GM18502 (cell line): Measurements from ENCODE around the gene SLC25A5.
"Not testable (repeated sequence)": the region's sequence is repeated elsewhere in the genome, so short reads cannot be mapped to it uniquely, and the experiment has no call there.

ENCODE experiments used
- ATAC-seq: cut with Tn5 transposase; IDR thresholded peaks from one replicate; pipeline ENCODE4 v1.9.1; 2021; ENCODE audit warnings: mild to moderate bottlenecking; ENCODE audit not compliant: unreplicated experiment, poor library complexity

The SLC25A5 gene

DNA sequence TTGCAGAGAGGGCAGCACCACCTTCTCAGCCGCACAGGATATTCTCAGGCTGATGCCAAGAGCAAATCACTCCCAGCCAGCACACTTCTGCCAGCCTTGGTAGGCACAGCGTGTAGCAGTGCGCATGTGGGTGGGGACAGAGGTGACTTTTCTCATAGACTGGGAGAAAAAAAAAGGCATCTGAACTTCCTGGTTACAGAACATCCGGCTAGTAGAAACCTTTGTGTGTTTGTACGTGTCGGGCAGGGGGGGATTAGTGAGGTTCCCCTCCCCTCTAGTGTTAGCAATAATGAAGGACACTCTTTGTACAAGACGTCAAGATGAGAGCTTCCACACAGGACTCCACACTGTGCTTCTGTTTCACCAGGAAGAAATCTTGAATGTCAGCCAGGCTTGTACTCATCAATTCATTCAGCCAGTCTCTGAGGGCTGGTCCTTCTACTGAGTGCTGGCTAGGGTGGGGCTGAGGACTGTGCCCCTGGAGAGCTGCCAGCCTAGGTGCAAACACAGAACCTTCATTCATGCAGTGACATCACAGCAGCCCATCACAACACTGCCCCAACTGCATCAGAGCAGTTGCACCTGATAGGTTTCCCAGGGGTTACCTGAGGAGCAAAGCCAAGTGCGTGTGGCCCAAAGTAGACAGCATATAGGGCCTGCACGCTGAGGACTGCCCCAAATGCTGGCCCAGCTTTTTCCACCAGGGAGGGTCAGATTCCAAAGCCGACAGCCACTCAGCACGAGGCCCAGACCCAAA lies 34.7 kb downstream of the SLC25A5 start:
- ATAC-seq: no peak

- no peak for ATAC-seq
Observed at GRCh38 chrX:119503484-119503861, 35.2 kb downstream of the SLC25A5 start.

DNA sequence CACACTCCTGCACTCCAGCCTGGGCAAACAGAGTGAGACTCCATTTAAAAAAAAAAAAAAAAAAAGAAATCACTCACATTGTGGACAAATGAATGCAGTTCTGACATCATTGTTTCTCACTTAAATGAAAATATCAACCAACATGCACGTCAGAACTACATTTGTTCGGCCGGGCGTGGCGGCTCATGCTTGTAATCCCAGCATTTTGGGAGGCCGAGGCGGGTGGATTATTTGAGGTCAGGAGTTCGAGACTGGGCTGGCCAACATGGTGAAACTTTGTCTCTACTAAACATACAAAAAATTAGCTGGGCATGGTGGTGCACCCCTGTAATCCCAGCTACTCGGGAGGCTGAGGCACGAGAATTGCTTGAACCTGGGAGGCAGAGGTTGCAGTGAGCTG lies 36.9 kb downstream of the SLC25A5 start:
- ATAC-seq: not testable (repeated sequence)

- no peak for ATAC-seq
Observed at GRCh38 chrX:119505945-119506344, 37.7 kb downstream of the SLC25A5 start.

DNA sequence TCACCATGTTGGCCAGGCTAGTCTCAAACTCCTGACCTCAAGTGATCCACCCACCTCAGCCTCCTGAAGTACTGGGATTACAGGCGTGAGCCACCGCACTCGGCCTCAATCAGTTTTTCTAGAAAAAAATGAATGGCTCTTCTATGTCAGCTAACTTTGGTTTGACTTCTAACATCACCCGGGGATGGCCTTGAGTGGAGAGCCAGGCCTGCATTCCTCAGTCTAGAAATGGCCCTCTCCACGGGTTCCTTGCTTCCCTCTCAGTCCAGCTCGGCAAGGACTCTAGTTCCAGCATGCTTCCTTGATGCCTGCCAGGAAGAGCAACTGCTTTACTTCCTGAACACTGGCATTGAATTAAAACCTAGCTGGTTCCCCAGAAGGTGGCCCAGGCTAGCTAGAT lies 39.0 kb downstream of the SLC25A5 start:
- no peak for ATAC-seq

GRCh38 chrX:119512146-119512800 lies 44.0 kb downstream of the SLC25A5 start:
- no peak for ATAC-seq

DNA sequence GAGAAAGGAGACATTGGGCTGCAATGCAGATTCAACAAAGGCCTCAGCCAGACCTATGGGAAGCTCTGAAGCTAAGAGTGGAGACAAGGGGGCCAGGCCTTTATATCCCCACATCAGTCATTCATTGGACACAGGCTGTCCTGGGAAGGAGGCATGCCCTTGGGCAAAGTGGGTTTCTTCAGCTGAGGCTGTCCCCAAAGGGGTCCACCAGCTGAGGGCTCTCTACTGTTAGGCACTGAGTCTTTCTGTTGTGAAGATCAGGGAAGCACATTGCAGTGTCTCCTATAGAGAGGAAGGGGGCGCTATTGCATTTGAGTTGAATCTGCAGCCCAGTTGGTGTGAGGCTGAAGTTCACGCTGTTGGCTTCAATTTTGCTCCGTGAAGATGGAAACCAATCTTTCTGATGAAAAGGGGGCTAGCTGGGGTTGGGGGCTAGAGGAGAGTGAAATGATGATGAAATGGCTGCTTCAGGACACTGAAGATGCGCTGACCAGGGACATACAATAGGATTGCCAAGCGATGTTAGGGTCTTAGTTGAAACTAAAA lies 48.0 kb downstream of the SLC25A5 start:
- peak; percentile 96 for ATAC-seq

DNA sequence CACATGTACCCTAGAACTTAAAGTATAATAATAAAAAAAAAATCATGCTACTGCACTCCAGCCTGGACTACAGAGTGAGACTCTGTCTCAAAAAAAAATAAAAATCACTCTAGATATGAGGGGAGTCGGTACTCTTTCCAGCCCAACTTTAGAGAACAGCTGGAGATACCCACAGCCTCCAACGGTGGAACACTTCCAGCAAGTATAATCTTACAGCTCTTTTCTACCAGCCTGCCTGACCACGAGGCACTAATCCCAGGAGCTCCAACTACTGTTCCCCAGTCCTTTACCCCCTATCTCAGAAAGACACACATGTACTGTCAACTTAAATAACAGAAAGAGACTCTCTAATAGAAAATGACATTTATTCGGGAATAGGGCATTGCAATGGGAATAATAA lies 50.1 kb downstream of the SLC25A5 start:
- ATAC-seq: no peak
